Liver (tissue), 3 donors: Measurements from ENCODE around the gene CBL.

Source experiments
- GABPA ChIP-seq, 2 donors: IDR thresholded peaks in 1 of 2; conservative IDR thresholded peaks in 1 of 2; 2 replicates each; pipeline ENCODE4 v1.6.1; 2016; ENCODE audit warnings: antibody characterized with exemption in 2 of 2, mild to moderate bottlenecking in 1 of 2, moderate library complexity in 1 of 2
- RXRA ChIP-seq, 2 donors: IDR thresholded peaks; 2 replicates each; pipeline ENCODE4 v1.6.1; 2017 to 2018; ENCODE audit warnings: antibody characterized with exemption in 2 of 2, mild to moderate bottlenecking in 1 of 2
- TF ChIP-seq, protein P1 (sequence below): fragments of 150-350 bp; IDR thresholded peaks from 2 replicates; pipeline ENCODE4 v1.5.1; 2017; ENCODE audit warnings: improper control_type of control experiment, low read depth, low read length; ENCODE audit not compliant: missing input control
- donor health status: healthy.
- donor health status: healthy.

DNA sequence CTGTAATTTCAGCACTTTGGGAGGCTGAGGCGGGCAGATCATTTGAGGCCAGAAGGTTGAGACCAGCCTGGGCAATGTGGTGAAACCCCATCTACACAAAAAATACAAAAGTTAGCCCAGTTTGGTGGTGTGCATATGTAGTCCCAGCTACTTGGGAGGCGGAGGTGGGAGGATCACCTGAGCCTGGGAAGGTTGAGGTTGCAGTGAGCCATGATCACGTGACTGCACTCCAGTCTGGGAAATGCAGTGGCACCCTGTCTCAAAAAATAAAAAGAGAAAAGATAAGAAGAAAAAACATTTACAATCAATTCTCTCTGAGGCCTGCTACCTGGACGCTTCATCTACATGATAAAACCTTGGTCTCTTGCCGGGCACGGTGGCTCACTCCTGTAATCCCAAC lies 7.2 kb upstream of the CBL start:
- TF ChIP-seq, protein P1, sequence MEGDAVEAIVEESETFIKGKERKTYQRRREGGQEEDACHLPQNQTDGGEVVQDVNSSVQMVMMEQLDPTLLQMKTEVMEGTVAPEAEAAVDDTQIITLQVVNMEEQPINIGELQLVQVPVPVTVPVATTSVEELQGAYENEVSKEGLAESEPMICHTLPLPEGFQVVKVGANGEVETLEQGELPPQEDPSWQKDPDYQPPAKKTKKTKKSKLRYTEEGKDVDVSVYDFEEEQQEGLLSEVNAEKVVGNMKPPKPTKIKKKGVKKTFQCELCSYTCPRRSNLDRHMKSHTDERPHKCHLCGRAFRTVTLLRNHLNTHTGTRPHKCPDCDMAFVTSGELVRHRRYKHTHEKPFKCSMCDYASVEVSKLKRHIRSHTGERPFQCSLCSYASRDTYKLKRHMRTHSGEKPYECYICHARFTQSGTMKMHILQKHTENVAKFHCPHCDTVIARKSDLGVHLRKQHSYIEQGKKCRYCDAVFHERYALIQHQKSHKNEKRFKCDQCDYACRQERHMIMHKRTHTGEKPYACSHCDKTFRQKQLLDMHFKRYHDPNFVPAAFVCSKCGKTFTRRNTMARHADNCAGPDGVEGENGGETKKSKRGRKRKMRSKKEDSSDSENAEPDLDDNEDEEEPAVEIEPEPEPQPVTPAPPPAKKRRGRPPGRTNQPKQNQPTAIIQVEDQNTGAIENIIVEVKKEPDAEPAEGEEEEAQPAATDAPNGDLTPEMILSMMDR = no peak
- no peak for TF ChIP-seq RXRA (IDR thresholded peaks at IDR 0.05)
- no peak for TF ChIP-seq GABPA (IDR thresholded peaks at IDR 0.05 in 1 of 2, conservative IDR thresholded peaks at IDR 0.05 in 1 of 2)
